Left lung (tissue), 10 donors: Measurements from ENCODE around the gene ME3. TPM values are rescaled to one million over a fixed set of nuclear protein-coding genes. Genes with fewer than 3 reads are reported as not detected.

Source experiments
- ATAC-seq: fragments of 200-7000 bp; cut with Tn5 transposase; one replicate; pipeline ENCODE4 v1.9.1; 2020; ENCODE audit warnings: moderate library complexity
- DNase-seq, 4 donors: peaks; one replicate each; pipeline ENCODE4 v3.0.0-alpha.2; 2013 to 2020
- H3K27ac ChIP-seq, 2 donors: fragments of 200-600 bp; sonication (generic) in 1 of 2; one replicate each; pipeline versions ENCODE4 v1.5.0 to v1.8.0; 2020 to 2021
- H3K27me3 ChIP-seq, 2 donors: fragments of 200-600 bp; sonication (generic) in 1 of 2; one replicate each; pipeline versions ENCODE4 v1.5.0 to v1.8.0; 2020 to 2021
- H3K36me3 ChIP-seq, 2 donors: fragments of 200-600 bp; sonication (generic) in 1 of 2; one replicate each; pipeline versions ENCODE4 v1.5.0 to v1.8.0; 2020 to 2021
- H3K4me1 ChIP-seq, 2 donors: fragments of 200-600 bp; one replicate each; pipeline ENCODE4 v1.8.0; 2021
- H3K4me3 ChIP-seq, 2 donors: fragments of 200-600 bp; sonication (generic) in 1 of 2; one replicate each; pipeline versions ENCODE4 v1.5.0 to v1.8.0; 2020 to 2021; ENCODE audit warnings: mild to moderate bottlenecking in 1 of 2
- H3K9me3 ChIP-seq, 2 donors: fragments of 200-600 bp; sonication (generic) in 1 of 2; one replicate each; pipeline versions ENCODE4 v1.5.0 to v1.8.0; 2020 to 2021
- intact Hi-C, 2 donors: fragments of 100-400 bp; cut with DNase I; formaldehyde crosslinking; loops; one replicate each; pipeline versions ENCODE4 v1.11.2 to v1.14.2; 2022
- polyA plus RNA-seq, 6 donors: library from polyadenylated mRNA; unstranded; fragments of 120-200 nt; gene quantifications; one replicate each; pipeline ENCODE4 v1.2.1, GENCODE V29; 2013; ENCODE audit not compliant: insufficient read length in 6 of 6
- total RNA-seq, 2 donors: library from RNA; stranded (reverse); fragmentation: NEBNext Ultra II Directional; extraction: Animal tissue kit (Norgen Biotek cat#: 25700); gene quantifications; one replicate each; pipeline ENCODE4 v1.2.1, GENCODE V29; 2021
- TF ChIP-seq, protein P1 (sequence below), 2 donors: fragments of 200-600 bp; sonication (generic) in 1 of 2; IDR thresholded peaks; one replicate each; pipeline versions ENCODE4 v1.5.0 to v1.8.0; 2021; ENCODE audit warnings: antibody characterized with exemption in 2 of 2
- donor health status: DM: no; HTN: yes; CAD: no.
- donor health status: DM: no; HTN: no; CAD: no.

Gene ME3
- total and polyA plus RNA-seq, 8 donors, result 21.6 to 44.6 (median 30.5) TPM

- Histone ChIP-seq H3K4me3 (no peak overlapping the region), H3K4me1 (no peaks in the 10 kb centered on the region), H3K9me3 (no peaks in the 10 kb centered on the region), H3K27me3 (no peaks in the 10 kb centered on the region), H3K27ac (no peak overlapping the region), H3K36me3 (no peaks in the 10 kb centered on the region)
- intact Hi-C loops, result no loop called here
- DNase-seq (no peak), ATAC-seq (no peak)
- TF ChIP-seq, protein P1, sequence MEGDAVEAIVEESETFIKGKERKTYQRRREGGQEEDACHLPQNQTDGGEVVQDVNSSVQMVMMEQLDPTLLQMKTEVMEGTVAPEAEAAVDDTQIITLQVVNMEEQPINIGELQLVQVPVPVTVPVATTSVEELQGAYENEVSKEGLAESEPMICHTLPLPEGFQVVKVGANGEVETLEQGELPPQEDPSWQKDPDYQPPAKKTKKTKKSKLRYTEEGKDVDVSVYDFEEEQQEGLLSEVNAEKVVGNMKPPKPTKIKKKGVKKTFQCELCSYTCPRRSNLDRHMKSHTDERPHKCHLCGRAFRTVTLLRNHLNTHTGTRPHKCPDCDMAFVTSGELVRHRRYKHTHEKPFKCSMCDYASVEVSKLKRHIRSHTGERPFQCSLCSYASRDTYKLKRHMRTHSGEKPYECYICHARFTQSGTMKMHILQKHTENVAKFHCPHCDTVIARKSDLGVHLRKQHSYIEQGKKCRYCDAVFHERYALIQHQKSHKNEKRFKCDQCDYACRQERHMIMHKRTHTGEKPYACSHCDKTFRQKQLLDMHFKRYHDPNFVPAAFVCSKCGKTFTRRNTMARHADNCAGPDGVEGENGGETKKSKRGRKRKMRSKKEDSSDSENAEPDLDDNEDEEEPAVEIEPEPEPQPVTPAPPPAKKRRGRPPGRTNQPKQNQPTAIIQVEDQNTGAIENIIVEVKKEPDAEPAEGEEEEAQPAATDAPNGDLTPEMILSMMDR (IDR thresholded peaks at IDR 0.05), result no peak
These were observed 274.3 kb downstream of the ME3 start for GRCh38 chr11:86398106-86398505.

DNA sequence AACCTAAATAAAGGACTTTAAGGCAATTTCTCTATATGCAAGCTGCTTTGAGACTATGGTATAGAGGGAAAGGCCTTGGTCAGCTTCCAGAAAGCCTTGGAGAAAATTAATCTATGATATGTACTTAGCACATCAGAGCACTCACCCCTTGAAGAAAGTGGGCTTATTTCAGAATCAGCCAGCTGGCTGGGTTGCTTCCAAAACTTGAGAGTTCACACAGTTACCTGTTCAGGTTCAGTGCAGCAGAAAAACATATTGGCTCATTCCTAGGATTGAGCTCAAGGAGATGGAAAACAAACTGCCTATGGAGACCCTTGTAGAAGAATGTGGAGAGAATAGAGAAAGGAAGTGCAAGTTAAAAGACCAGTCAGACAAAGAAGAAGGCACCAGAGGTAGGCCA, 275.1 kb downstream of the ME3 start:
- ATAC-seq (no peak), DNase-seq (peak in 1 of 4 donors; percentile 15)
- intact Hi-C loops, result no loop called here
- H3K4me1 ChIP-seq, result no peaks in the 10 kb centered on the region
- H3K27me3 ChIP-seq, result no peaks in the 10 kb centered on the region
- H3K9me3 ChIP-seq, result no peaks in the 10 kb centered on the region
- no peak overlapping the region for H3K4me3 ChIP-seq
- no peak overlapping the region for H3K27ac ChIP-seq
- TF ChIP-seq, protein P1 (IDR thresholded peaks at IDR 0.05), result no peak
- no peaks in the 10 kb centered on the region for H3K36me3 ChIP-seq

DNA sequence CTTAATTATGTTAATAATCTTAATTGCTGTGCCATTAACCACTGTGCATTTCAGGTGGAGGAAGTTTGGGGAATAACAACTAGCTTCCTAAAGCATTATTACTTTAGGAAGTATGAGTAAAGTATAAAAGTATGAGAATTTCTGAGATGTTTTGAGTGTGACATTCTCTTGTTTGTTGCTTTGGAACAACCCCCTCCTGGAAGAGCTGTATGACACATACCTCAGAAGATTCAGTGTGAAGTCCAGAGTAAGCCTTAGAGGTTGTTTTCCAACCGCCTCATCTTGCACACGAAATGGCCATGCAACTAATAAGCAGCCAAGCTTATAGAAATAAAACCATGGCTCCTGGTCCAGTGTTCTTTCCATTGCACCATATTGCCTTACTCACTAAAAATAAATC, 276.0 kb downstream of the ME3 start:
- no peak for ATAC-seq
- no peak overlapping the region for H3K4me3 ChIP-seq
- intact Hi-C loops, result no loop called here
- TF ChIP-seq, protein P1 (IDR thresholded peaks at IDR 0.05), result no peak
- no peak overlapping the region for H3K27ac ChIP-seq
- H3K9me3 ChIP-seq, result no peaks in the 10 kb centered on the region
- H3K27me3 ChIP-seq, result no peaks in the 10 kb centered on the region
- H3K4me1 ChIP-seq, result no peaks in the 10 kb centered on the region
- no peak for DNase-seq
- H3K36me3 ChIP-seq, result no peaks in the 10 kb centered on the region

DNA sequence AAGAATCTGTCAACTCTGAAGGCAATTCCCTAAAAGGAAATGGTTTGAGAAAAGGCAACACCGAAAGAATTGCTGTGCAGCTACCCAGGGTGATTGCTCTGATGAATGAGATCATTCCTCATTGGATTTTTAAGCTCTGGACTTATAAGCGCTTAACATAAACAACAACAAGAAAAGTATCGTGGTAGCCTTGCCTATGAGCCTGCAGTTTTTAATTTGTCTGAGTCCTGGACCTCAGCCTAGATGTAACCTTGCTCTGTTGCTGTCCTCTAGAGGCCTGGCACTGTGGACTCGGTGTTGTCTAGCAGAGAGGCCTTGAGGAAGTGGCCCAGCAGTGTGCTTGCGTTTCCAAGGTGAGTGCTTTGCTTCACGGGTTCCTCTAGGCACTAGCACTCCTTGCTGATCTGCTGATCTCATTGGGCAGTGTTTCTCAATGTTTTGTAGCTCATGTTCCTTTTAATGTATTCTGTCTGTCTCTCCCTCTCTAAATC, 277.3 kb downstream of the ME3 start:
- H3K27ac ChIP-seq, result no peak overlapping the region
- intact Hi-C loops, result no loop called here
- no peak for DNase-seq
- TF ChIP-seq, protein P1 (IDR thresholded peaks at IDR 0.05), result no peak
- H3K9me3 ChIP-seq, result no peaks in the 10 kb centered on the region
- ATAC-seq, result peak; percentile 32
- no peak overlapping the region for H3K4me3 ChIP-seq
- H3K4me1 ChIP-seq, result no peaks in the 10 kb centered on the region
- no peaks in the 10 kb centered on the region for H3K27me3 ChIP-seq
- H3K36me3 ChIP-seq, result no peaks in the 10 kb centered on the region

Other genes starting within 250 kb of the ME3 start
- gene PRSS23, start 127.9 kb upstream of the ME3 start, total RNA-seq, result 100 to 1,000 TPM; 133 to 149 TPM
- gene PRSS23, start 127.9 kb upstream of the ME3 start, polyA plus RNA-seq, result 10 to 100 TPM; 62.9 to 82.5 (median 73.9) TPM